ENCODE results near the gene ARHGAP15.

Gene ARHGAP15

DNA sequence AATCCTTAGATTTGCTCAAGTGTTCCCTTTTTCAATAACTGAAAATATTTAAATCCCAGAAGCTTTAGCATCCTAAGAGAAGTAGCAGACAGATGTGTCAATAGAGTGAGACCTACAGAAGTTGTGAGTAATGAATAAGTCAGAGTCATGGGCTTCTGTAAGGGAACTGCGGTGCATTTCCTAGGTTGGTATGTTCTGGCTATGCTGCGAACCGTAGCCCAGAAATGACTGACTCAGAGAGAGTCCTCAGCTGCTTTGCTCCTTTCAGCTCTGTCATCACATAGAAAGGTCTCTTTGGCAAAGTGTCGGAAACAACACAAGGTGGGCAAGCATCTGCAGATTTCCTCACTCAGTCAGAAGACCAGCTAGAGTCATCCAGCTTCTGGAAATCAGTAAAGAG, 297.1 kb downstream of the ARHGAP15 start:
- no peaks in the 10 kb centered on the region for H3K27me3 ChIP-seq (ENCODE audit: control insufficient read depth in 3 of 3, insufficient read depth in 3 of 3, low read depth in 1 of 3, low read length in 3 of 3)
- no peak overlapping the region for H3K14ac ChIP-seq (ENCODE audit: low read length)
- no peak overlapping the region for H2AK5ac ChIP-seq (ENCODE audit: low read depth, low read length)
- no peak overlapping the region for H3K18ac ChIP-seq (ENCODE audit: low read length)
- H3K27ac ChIP-seq (replicated peaks; ENCODE audit: low read length): no peak overlapping the region
- H3K79me1 ChIP-seq (ENCODE audit: low read depth, low read length): no peaks in the 10 kb centered on the region
- H4K8ac ChIP-seq (ENCODE audit: low read depth, low read length): no peak overlapping the region
- no peak for DNase-seq (ENCODE audit: low spot score)
- H3K4me1 ChIP-seq (ENCODE audit: control insufficient read depth in 2 of 2, insufficient read depth in 1 of 2, low read depth in 1 of 2, low read length in 2 of 2): no peaks in the 10 kb centered on the region
- no peak overlapping the region for H2BK120ac ChIP-seq (ENCODE audit: low read depth, low read length)
- H3K9me3 ChIP-seq (replicated peaks in 1 of 2; ENCODE audit: control insufficient read depth in 2 of 2, insufficient read depth in 1 of 2, low read depth in 1 of 2, low read length in 2 of 2): no peaks in the 10 kb centered on the region
- H3K36me3 ChIP-seq (replicated peaks in 1 of 2; ENCODE audit: control insufficient read depth in 2 of 2, insufficient read depth in 2 of 2, low read length in 2 of 2): no peaks in the 10 kb centered on the region
- H2BK12ac ChIP-seq (ENCODE audit: low read length): no peak overlapping the region
- H2BK15ac ChIP-seq (ENCODE audit: low read length): no peak overlapping the region
- no peak overlapping the region for H3K4ac ChIP-seq (ENCODE audit: low read length)
- no peak overlapping the region for H4K91ac ChIP-seq (ENCODE audit: low read depth, low read length, poor library complexity)
- H3K4me2 ChIP-seq (ENCODE audit: insufficient read depth, low read length, poor library complexity, severe bottlenecking): no peak overlapping the region
- H3K9ac ChIP-seq (ENCODE audit: low read depth, low read length, poor library complexity): no peak overlapping the region
- no peak overlapping the region for H3K23ac ChIP-seq (ENCODE audit: low read depth, low read length, poor library complexity)
- no peak overlapping the region for H2AFZ ChIP-seq (ENCODE audit: low read length)
- no CpG with 5 or more reads among the region's 4 CpGs for WGBS, 2 donors (ENCODE audit: extremely low coverage in 2 of 2, insufficient read length in 2 of 2, insufficient replicate concordance in 1 of 2)
- H2BK5ac ChIP-seq (ENCODE audit: low read length): no peak overlapping the region
- no peak overlapping the region for H3K4me3 ChIP-seq (ENCODE audit: low read length in 2 of 2)

DNA sequence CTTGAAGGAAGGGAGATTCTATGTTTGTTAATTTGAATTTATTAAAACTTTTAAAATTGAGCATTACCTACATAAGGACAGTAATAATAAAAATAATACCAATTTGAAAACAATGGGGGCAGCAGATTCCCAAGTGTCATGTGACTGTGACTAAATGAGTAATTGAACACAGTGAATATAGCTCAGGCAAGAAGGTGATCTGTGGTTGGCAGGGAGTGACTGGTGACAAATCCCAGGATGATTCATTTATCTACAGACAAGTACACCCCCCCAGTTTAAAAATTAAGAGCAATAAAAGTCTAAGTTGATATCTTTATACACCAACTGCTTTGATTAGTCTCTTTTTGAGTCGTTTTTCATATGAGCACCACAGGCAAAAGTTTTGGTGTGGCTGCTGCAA, 299.5 kb downstream of the ARHGAP15 start:
- Histone ChIP-seq H3K4ac (ENCODE audit: low read length) (no peak overlapping the region), H3K36me3 (replicated peaks in 1 of 2; ENCODE audit: control insufficient read depth in 2 of 2, insufficient read depth in 2 of 2, low read length in 2 of 2) (no peaks in the 10 kb centered on the region), H3K23ac (ENCODE audit: low read depth, low read length, poor library complexity) (no peak overlapping the region), H3K4me3 (ENCODE audit: low read length in 2 of 2) (no peak overlapping the region), H3K18ac (ENCODE audit: low read length) (no peak overlapping the region), H3K9me3 (replicated peaks in 1 of 2; ENCODE audit: control insufficient read depth in 2 of 2, insufficient read depth in 1 of 2, low read depth in 1 of 2, low read length in 2 of 2) (no peaks in the 10 kb centered on the region), H3K27ac (replicated peaks; ENCODE audit: low read length) (no peak overlapping the region), H3K27me3 (ENCODE audit: control insufficient read depth in 3 of 3, insufficient read depth in 3 of 3, low read depth in 1 of 3, low read length in 3 of 3) (no peaks in the 10 kb centered on the region), H3K14ac (ENCODE audit: low read length) (no peak overlapping the region), H3K4me2 (ENCODE audit: insufficient read depth, low read length, poor library complexity, severe bottlenecking) (no peak overlapping the region), H2BK15ac (ENCODE audit: low read length) (no peak overlapping the region), H2BK12ac (ENCODE audit: low read length) (no peak overlapping the region), H2BK120ac (ENCODE audit: low read depth, low read length) (no peak overlapping the region), H2AK5ac (ENCODE audit: low read depth, low read length) (no peak overlapping the region), H3K4me1 (ENCODE audit: control insufficient read depth in 2 of 2, insufficient read depth in 1 of 2, low read depth in 1 of 2, low read length in 2 of 2) (no peaks in the 10 kb centered on the region), H2BK5ac (ENCODE audit: low read length) (no peak overlapping the region), H3K79me1 (ENCODE audit: low read depth, low read length) (no peaks in the 10 kb centered on the region), H4K8ac (ENCODE audit: low read depth, low read length) (no peak overlapping the region), H3K9ac (ENCODE audit: low read depth, low read length, poor library complexity) (no peak overlapping the region), H2AFZ (ENCODE audit: low read length) (no peak overlapping the region), H4K91ac (ENCODE audit: low read depth, low read length, poor library complexity) (no peak overlapping the region)
- WGBS, 2 donors (ENCODE audit: extremely low coverage in 2 of 2, insufficient read length in 2 of 2, insufficient replicate concordance in 1 of 2): no CpG with 5 or more reads among the region's 1 CpG
- no peak for DNase-seq (ENCODE audit: low spot score)

DNA sequence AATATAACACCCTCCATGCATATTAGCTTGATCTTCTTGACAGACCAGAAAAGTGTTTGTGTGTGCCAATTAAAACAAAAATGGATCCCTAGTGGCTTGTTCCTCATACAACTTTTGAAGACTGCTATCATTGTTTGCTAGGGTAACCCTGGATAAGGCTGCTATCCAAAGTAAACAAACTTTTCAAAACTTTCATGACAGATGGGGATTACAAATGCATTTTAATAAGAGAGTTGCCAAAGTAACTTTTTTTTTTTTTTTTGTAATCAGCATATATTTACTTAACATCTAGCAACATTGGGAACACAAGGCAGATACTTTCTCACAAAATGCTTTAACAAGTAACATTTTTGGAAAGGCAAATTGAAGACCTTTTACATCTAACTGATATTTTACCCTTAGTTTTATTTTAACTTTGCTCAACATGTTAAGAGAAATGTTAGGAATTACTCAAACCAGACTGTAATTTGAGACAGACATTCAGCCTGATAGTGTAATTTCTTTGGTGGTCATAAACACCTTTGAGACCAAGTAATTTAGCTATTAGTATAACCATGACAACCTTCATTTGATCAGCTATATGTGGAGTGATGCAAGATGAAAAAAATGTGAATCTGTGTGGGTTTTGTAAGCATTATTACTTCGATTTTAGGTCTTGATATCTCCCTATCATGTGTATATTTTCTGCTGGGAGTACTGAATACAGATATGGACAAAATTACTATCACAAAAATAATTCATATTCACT, 300.9 kb downstream of the ARHGAP15 start:
- H3K79me1 ChIP-seq (ENCODE audit: low read depth, low read length): no peaks in the 10 kb centered on the region
- no peaks in the 10 kb centered on the region for H3K27me3 ChIP-seq (ENCODE audit: control insufficient read depth in 3 of 3, insufficient read depth in 3 of 3, low read depth in 1 of 3, low read length in 3 of 3)
- no peak overlapping the region for H4K8ac ChIP-seq (ENCODE audit: low read depth, low read length)
- no peak overlapping the region for H3K23ac ChIP-seq (ENCODE audit: low read depth, low read length, poor library complexity)
- no peak overlapping the region for H2BK120ac ChIP-seq (ENCODE audit: low read depth, low read length)
- no CpG with 5 or more reads among the region's 1 CpG for WGBS, 2 donors (ENCODE audit: extremely low coverage in 2 of 2, insufficient read length in 2 of 2, insufficient replicate concordance in 1 of 2)
- no peaks in the 10 kb centered on the region for H3K9me3 ChIP-seq (replicated peaks in 1 of 2; ENCODE audit: control insufficient read depth in 2 of 2, insufficient read depth in 1 of 2, low read depth in 1 of 2, low read length in 2 of 2)
- no peak overlapping the region for H2AFZ ChIP-seq (ENCODE audit: low read length)
- H3K4ac ChIP-seq (ENCODE audit: low read length): no peak overlapping the region
- no peaks in the 10 kb centered on the region for H3K4me1 ChIP-seq (ENCODE audit: control insufficient read depth in 2 of 2, insufficient read depth in 1 of 2, low read depth in 1 of 2, low read length in 2 of 2)
- no peak overlapping the region for H2BK12ac ChIP-seq (ENCODE audit: low read length)
- DNase-seq (ENCODE audit: low spot score): no peak
- H3K14ac ChIP-seq (ENCODE audit: low read length): no peak overlapping the region
- no peaks in the 10 kb centered on the region for H3K36me3 ChIP-seq (replicated peaks in 1 of 2; ENCODE audit: control insufficient read depth in 2 of 2, insufficient read depth in 2 of 2, low read length in 2 of 2)
- H3K27ac ChIP-seq (replicated peaks; ENCODE audit: low read length): no peak overlapping the region
- H2AK5ac ChIP-seq (ENCODE audit: low read depth, low read length): no peak overlapping the region
- no peak overlapping the region for H3K9ac ChIP-seq (ENCODE audit: low read depth, low read length, poor library complexity)
- H2BK15ac ChIP-seq (ENCODE audit: low read length): no peak overlapping the region
- H3K4me2 ChIP-seq (ENCODE audit: insufficient read depth, low read length, poor library complexity, severe bottlenecking): no peak overlapping the region
- no peak overlapping the region for H3K18ac ChIP-seq (ENCODE audit: low read length)
- H2BK5ac ChIP-seq (ENCODE audit: low read length): no peak overlapping the region
- no peak overlapping the region for H3K4me3 ChIP-seq (ENCODE audit: low read length in 2 of 2)
- H4K91ac ChIP-seq (ENCODE audit: low read depth, low read length, poor library complexity): no peak overlapping the region

DNA sequence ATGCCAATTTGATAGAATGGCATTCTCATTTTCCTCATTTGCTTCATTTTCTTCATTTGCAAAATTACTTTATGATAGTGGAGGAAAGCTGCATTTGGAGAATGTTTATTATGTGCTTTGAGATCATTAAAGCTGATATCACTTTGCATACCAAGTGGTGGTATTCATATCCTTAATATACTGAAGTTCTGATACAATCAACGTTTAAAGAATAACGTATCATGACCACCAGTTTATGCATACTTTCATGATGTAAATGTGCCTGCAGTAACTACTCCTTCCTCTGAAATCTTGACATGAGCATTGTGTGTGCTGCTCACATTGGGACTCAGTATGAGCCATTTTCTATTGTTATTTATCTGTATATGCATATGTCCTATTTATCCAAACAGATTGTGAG, 302.1 kb downstream of the ARHGAP15 start:
- WGBS, 2 donors (ENCODE audit: extremely low coverage in 2 of 2, insufficient read length in 2 of 2, insufficient replicate concordance in 1 of 2): no CpG with 5 or more reads among the region's 2 CpGs
- no peak overlapping the region for H3K4me3 ChIP-seq (ENCODE audit: low read length in 2 of 2)
- H3K23ac ChIP-seq (ENCODE audit: low read depth, low read length, poor library complexity): no peak overlapping the region
- no peak overlapping the region for H2BK120ac ChIP-seq (ENCODE audit: low read depth, low read length)
- H3K9me3 ChIP-seq (replicated peaks in 1 of 2; ENCODE audit: control insufficient read depth in 2 of 2, insufficient read depth in 1 of 2, low read depth in 1 of 2, low read length in 2 of 2): no peaks in the 10 kb centered on the region
- no peak overlapping the region for H4K8ac ChIP-seq (ENCODE audit: low read depth, low read length)
- H2BK5ac ChIP-seq (ENCODE audit: low read length): no peak overlapping the region
- no peak overlapping the region for H3K27ac ChIP-seq (replicated peaks; ENCODE audit: low read length)
- no peaks in the 10 kb centered on the region for H3K4me1 ChIP-seq (ENCODE audit: control insufficient read depth in 2 of 2, insufficient read depth in 1 of 2, low read depth in 1 of 2, low read length in 2 of 2)
- H3K4me2 ChIP-seq (ENCODE audit: insufficient read depth, low read length, poor library complexity, severe bottlenecking): no peak overlapping the region
- H2AFZ ChIP-seq (ENCODE audit: low read length): no peak overlapping the region
- H2BK15ac ChIP-seq (ENCODE audit: low read length): no peak overlapping the region
- no peak for DNase-seq (ENCODE audit: low spot score)
- no peak overlapping the region for H3K9ac ChIP-seq (ENCODE audit: low read depth, low read length, poor library complexity)
- no peak overlapping the region for H2BK12ac ChIP-seq (ENCODE audit: low read length)
- H4K91ac ChIP-seq (ENCODE audit: low read depth, low read length, poor library complexity): no peak overlapping the region
- H2AK5ac ChIP-seq (ENCODE audit: low read depth, low read length): no peak overlapping the region
- H3K36me3 ChIP-seq (replicated peaks in 1 of 2; ENCODE audit: control insufficient read depth in 2 of 2, insufficient read depth in 2 of 2, low read length in 2 of 2): no peaks in the 10 kb centered on the region
- no peak overlapping the region for H3K18ac ChIP-seq (ENCODE audit: low read length)
- H3K79me1 ChIP-seq (ENCODE audit: low read depth, low read length): no peaks in the 10 kb centered on the region
- H3K4ac ChIP-seq (ENCODE audit: low read length): no peak overlapping the region
- H3K14ac ChIP-seq (ENCODE audit: low read length): no peak overlapping the region
- H3K27me3 ChIP-seq (ENCODE audit: control insufficient read depth in 3 of 3, insufficient read depth in 3 of 3, low read depth in 1 of 3, low read length in 3 of 3): no peaks in the 10 kb centered on the region
